Measurements from ENCODE around the gene LNX1. TPM values are rescaled to one million over a fixed set of nuclear protein-coding genes. Genes with fewer than 3 reads are reported as not detected.

LNX1 gene
- total RNA-seq, 1 experiment from 2014 or later, result 3.3 TPM

GRCh38 chr4:53584658-53585057, 6.6 kb downstream of the LNX1 start:
- Histone ChIP-seq H2AFZ (ENCODE audit: low read depth, low read length, poor library complexity, severe bottlenecking) (no peak overlapping the region), H3K79me2 (ENCODE audit: insufficient read depth, low read length) (no peaks in the 10 kb centered on the region), H3K27ac (ENCODE audit: low read depth, low read length) (no peak overlapping the region), H3K4me2 (ENCODE audit: low read length) (no peak overlapping the region), H3K4me3 (replicated peaks in 1 of 2; ENCODE audit: low read depth in 1 of 2, low read length in 2 of 2) (no peak overlapping the region), H3K9me3 (ENCODE audit: control insufficient read depth in 1 of 2, insufficient read depth in 1 of 2, low read depth in 1 of 2, low read length in 2 of 2) (no peaks in the 10 kb centered on the region), H3K4me1 (ENCODE audit: control insufficient read depth in 1 of 2, insufficient read depth in 2 of 2, low read length in 2 of 2) (no peaks in the 10 kb centered on the region), H3K36me3 (ENCODE audit: control insufficient read depth in 1 of 2, insufficient read depth in 2 of 2, low read length in 2 of 2) (no peaks in the 10 kb centered on the region), H3K9me2 (ENCODE audit: insufficient read depth) (no peaks in the 10 kb centered on the region), H3K27me3 (ENCODE audit: insufficient read depth, low read length) (no peaks in the 10 kb centered on the region), H3K9ac (ENCODE audit: low read length) (no peak overlapping the region), H4K20me1 (ENCODE audit: insufficient read depth) (no peaks in the 10 kb centered on the region)
- DNase-seq (ENCODE audit: low read depth, low spot score) (no peak), ATAC-seq (no peak)
- intact Hi-C loops (cut with micrococcal nuclease), result no loop called here
- CTCF ChIA-PET, result no interaction called here
- no TSS peak for BruUV-seq (replicated peaks)
- TF ChIP-seq, protein P1, sequence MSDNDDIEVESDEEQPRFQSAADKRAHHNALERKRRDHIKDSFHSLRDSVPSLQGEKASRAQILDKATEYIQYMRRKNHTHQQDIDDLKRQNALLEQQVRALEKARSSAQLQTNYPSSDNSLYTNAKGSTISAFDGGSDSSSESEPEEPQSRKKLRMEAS (IDR thresholded peaks at IDR 0.05), result no peak
- no peak for TF ChIP-seq CTCF (IDR thresholded peaks at IDR 0.05 in 2 of 3, conservative IDR thresholded peaks at IDR 0.05 in 1 of 3; ENCODE audit: borderline replicate concordance in 1 of 3, insufficient read depth in 1 of 3, low read depth in 2 of 3, low read length in 2 of 3)
- no peak for TF ChIP-seq EZH2phosphoT487 (IDR thresholded peaks at IDR 0.05; ENCODE audit: borderline replicate concordance)
- TF ChIP-seq, protein P2, sequence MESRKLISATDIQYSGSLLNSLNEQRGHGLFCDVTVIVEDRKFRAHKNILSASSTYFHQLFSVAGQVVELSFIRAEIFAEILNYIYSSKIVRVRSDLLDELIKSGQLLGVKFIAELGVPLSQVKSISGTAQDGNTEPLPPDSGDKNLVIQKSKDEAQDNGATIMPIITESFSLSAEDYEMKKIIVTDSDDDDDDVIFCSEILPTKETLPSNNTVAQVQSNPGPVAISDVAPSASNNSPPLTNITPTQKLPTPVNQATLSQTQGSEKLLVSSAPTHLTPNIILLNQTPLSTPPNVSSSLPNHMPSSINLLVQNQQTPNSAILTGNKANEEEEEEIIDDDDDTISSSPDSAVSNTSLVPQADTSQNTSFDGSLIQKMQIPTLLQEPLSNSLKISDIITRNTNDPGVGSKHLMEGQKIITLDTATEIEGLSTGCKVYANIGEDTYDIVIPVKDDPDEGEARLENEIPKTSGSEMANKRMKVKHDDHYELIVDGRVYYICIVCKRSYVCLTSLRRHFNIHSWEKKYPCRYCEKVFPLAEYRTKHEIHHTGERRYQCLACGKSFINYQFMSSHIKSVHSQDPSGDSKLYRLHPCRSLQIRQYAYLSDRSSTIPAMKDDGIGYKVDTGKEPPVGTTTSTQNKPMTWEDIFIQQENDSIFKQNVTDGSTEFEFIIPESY (IDR thresholded peaks at IDR 0.05; ENCODE audit: extremely low read depth, insufficient replicate concordance, low read length), result no peak
- no peak for TF ChIP-seq EGR1 (IDR thresholded peaks at IDR 0.05; ENCODE audit: low read depth)
- TF ChIP-seq ELF1 (IDR thresholded peaks at IDR 0.05; ENCODE audit: borderline replicate concordance, low read depth), result no peak
- TF ChIP-seq JUND (IDR thresholded peaks at IDR 0.05), result no peak
- POLR2A ChIA-PET, result no interaction called here
- RAD21 ChIA-PET (ENCODE audit: low non-redundant PET in 1 of 2, low total read pairs in 2 of 2, uncharacterized antibody in 2 of 2, unreplicated experiment in 2 of 2), result no interaction called here

Data from HCT116 (cell line).